Measurements from ENCODE around the gene GPANK1.

DNA sequence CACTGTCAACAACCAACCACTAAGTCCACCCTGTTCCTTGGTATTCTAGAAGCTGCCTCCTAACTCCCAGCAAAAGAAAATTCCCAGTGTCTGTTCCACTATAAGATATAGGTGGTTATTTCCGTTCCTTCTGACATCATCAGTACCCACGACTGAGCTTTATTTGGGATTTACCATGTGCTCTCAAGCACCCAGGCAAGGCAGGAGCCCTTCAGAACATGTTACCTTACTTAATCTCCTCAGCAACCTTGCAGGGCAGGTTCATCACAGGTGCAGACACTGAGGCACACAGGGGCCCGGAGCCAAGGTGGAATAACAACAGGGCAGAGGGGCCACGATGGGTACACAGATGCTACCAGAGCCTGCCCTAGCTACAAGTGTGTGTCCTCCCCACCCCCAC is 27.6 kb upstream of the GPANK1 start:
- TF ChIP-seq CTCF (conservative IDR thresholded peaks at IDR 0.05; ENCODE audit: low read depth, low read length) (no peak), EZH2 (IDR thresholded peaks at IDR 0.05; ENCODE audit: borderline replicate concordance, low read depth, low read length, poor library complexity, severe bottlenecking) (no peak)

All from A673 (cell line).